ENCODE measurements around the gene AMN.

DNA sequence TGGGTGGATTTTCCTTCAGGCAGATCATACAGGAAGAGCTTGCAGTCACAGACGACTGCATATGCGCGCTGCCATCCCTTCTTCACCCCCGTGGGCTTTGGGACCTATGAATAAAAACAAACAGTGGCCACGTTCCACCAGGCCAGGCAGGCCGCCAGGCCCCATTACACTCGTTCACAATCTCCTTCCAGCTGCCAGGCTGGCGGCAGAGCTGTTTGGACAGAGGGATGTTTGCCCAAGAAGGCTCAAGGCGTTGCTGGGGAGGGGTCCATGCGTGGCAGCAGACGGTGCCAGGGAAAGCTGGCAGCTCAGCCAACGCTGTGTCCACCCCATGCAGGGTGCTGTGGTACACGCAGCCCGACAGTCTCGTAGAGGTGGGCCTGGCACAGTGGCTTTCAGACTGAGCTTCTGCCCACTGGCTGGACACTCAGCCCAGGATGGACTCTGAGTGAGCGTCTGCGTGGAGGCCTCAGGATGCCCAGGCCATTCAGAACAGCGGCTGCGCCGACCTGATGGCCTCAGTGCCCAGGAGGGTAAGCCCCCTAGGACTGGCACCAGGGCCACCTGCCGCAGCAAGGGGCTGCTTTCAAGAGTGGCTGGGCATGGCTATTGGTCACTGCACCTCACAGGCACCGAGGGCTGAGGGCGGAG, 27.5 kb downstream of the AMN start:
- TF ChIP-seq, protein P1, sequence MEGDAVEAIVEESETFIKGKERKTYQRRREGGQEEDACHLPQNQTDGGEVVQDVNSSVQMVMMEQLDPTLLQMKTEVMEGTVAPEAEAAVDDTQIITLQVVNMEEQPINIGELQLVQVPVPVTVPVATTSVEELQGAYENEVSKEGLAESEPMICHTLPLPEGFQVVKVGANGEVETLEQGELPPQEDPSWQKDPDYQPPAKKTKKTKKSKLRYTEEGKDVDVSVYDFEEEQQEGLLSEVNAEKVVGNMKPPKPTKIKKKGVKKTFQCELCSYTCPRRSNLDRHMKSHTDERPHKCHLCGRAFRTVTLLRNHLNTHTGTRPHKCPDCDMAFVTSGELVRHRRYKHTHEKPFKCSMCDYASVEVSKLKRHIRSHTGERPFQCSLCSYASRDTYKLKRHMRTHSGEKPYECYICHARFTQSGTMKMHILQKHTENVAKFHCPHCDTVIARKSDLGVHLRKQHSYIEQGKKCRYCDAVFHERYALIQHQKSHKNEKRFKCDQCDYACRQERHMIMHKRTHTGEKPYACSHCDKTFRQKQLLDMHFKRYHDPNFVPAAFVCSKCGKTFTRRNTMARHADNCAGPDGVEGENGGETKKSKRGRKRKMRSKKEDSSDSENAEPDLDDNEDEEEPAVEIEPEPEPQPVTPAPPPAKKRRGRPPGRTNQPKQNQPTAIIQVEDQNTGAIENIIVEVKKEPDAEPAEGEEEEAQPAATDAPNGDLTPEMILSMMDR (conservative IDR thresholded peaks at IDR 0.05) = no peak
- no peak for TF ChIP-seq ZFX (IDR thresholded peaks at IDR 0.05)

Data from C4-2B (cell line).